ENCODE measurements around the gene LRRC8C.

GRCh38 chr1:89598450-89599331 is 34.2 kb upstream of the LRRC8C start:
- TF ChIP-seq CTCF (IDR thresholded peaks at IDR 0.05) (peak; percentile 9 to 61 (median 40)), POLR2A (IDR thresholded peaks at IDR 0.05) (no peak), POLR2AphosphoS5 (IDR thresholded peaks at IDR 0.05) (no peak), EP300 (IDR thresholded peaks at IDR 0.05) (no peak)

Measured in sigmoid colon (tissue), 4 donors.